CD14-positive monocyte (primary cell): Measurements from ENCODE around the gene RAB3D. TPM values are rescaled to one million over a fixed set of nuclear protein-coding genes. Genes with fewer than 3 reads are reported as not detected.
"Not testable (repeated sequence)": the region's sequence is repeated elsewhere in the genome, so short reads cannot be mapped to it uniquely, and the experiment has no call there.

Source experiments
- DNase-seq, 3 donors: peaks; one replicate each; pipeline ENCODE4 v3.0.0-alpha.2; 2011 to 2022
- H2AFZ ChIP-seq: 2 replicates; pipeline ENCODE4 v1.6.0; 2012; ENCODE audit warnings: mild to moderate bottlenecking, low read depth, low read length, inconsistent platforms; ENCODE audit not compliant: insufficient read depth, poor library complexity, severe bottlenecking
- H3K27ac ChIP-seq, 2 donors: 1 replicate in 1 of 2; 2 replicates in 1 of 2; pipeline ENCODE4 v1.5.1; 2012 to 2013; ENCODE audit warnings: low read length in 2 of 2, control low read depth in 1 of 2, inconsistent platforms in 1 of 2, low read depth in 1 of 2, mild to moderate bottlenecking in 1 of 2
- H3K27me3 ChIP-seq, 2 donors: one replicate each; pipeline versions ENCODE4 v1.6.0 to v1.6.1; 2011 to 2013; ENCODE audit warnings: low read length in 2 of 2; ENCODE audit not compliant: control insufficient read depth in 2 of 2, insufficient read depth in 2 of 2
- H3K36me3 ChIP-seq, 2 donors: replicated peaks in 1 of 2; 1 replicate in 1 of 2; 2 replicates in 1 of 2; pipeline versions ENCODE4 v1.5.1 to v1.6.1; 2012 to 2013; ENCODE audit warnings: low read length in 2 of 2, control low read depth in 1 of 2, inconsistent platforms in 1 of 2, mild to moderate bottlenecking in 1 of 2; ENCODE audit not compliant: insufficient read depth in 2 of 2, control insufficient read depth in 1 of 2
- H3K4me1 ChIP-seq, 2 donors: 1 replicate in 1 of 2; 2 replicates in 1 of 2; pipeline versions ENCODE4 v1.5.1 to v1.6.1; 2012 to 2013; ENCODE audit warnings: low read length in 2 of 2, control low read depth in 1 of 2, inconsistent platforms in 1 of 2, mild to moderate bottlenecking in 1 of 2, moderate library complexity in 1 of 2; ENCODE audit not compliant: insufficient read depth in 2 of 2, control insufficient read depth in 1 of 2
- H3K4me2 ChIP-seq: replicated peaks from 2 replicates; pipeline ENCODE3; 2012; ENCODE audit warnings: low read length, moderate library complexity, mild to moderate bottlenecking; ENCODE audit not compliant: poor library complexity, severe bottlenecking; ENCODE audit errors: extremely low read depth
- H3K4me3 ChIP-seq, 3 experiments: fragments of 200-600 bp in 1 of 3; sonication (generic) in 1 of 3; replicated peaks in 1 of 3; 1 replicate in 2 of 3; 2 replicates in 1 of 3; pipeline ENCODE4 v1.5.1; 2011 to 2013; ENCODE audit warnings: low read length in 3 of 3, mild to moderate bottlenecking in 3 of 3, control low read depth in 2 of 3, low read depth in 2 of 3, inconsistent platforms in 1 of 3, moderate library complexity in 1 of 3
- H3K79me2 ChIP-seq: 2 replicates; pipeline ENCODE4 v1.6.0; 2012; ENCODE audit warnings: mild to moderate bottlenecking, control low read depth, inconsistent platforms, low read length, moderate library complexity; ENCODE audit not compliant: insufficient read depth
- H3K9ac ChIP-seq: 2 replicates; pipeline ENCODE4 v1.6.0; 2017; ENCODE audit warnings: low read length, mild to moderate bottlenecking; ENCODE audit not compliant: insufficient read depth, poor library complexity, severe bottlenecking
- H3K9me3 ChIP-seq, 2 donors: replicated peaks in 1 of 2; 1 replicate in 1 of 2; 2 replicates in 1 of 2; pipeline versions ENCODE4 v1.5.1 to v1.6.1; 2012 to 2013; ENCODE audit warnings: low read length in 2 of 2, control low read depth in 1 of 2; ENCODE audit not compliant: control insufficient read depth in 1 of 2, insufficient read depth in 1 of 2
- H4K20me1 ChIP-seq: 2 replicates; pipeline ENCODE4 v1.6.0; 2012; ENCODE audit warnings: mild to moderate bottlenecking, low read length, control low read depth, moderate library complexity; ENCODE audit not compliant: insufficient read depth
- H3K27ac Mint-ChIP-seq, 7 donors: one replicate each; pipeline ENCODE4 v1.8.0; 2020; ENCODE audit warnings: mild to moderate bottlenecking in 7 of 7, mixed read lengths in 7 of 7, moderate library complexity in 6 of 7, inconsistent platforms in 2 of 7
- H3K27me3 Mint-ChIP-seq, 3 donors: one replicate each; pipeline ENCODE4 v1.8.0; 2021 to 2022; ENCODE audit warnings: low read depth in 3 of 3, mild to moderate bottlenecking in 3 of 3, mixed read lengths in 3 of 3, moderate library complexity in 3 of 3, inconsistent platforms in 1 of 3
- H3K36me3 Mint-ChIP-seq, 2 donors: one replicate each; pipeline ENCODE4 v1.8.0; 2020; ENCODE audit warnings: mixed read lengths in 2 of 2, inconsistent platforms in 1 of 2, mild to moderate bottlenecking in 1 of 2
- H3K4me1 Mint-ChIP-seq: one replicate; pipeline ENCODE4 v1.8.0; 2020; ENCODE audit warnings: mild to moderate bottlenecking, mixed read lengths
- H3K4me3 Mint-ChIP-seq, 2 donors: one replicate each; pipeline ENCODE4 v1.8.0; 2020; ENCODE audit warnings: mild to moderate bottlenecking in 2 of 2, mixed read lengths in 2 of 2, moderate library complexity in 1 of 2
- H3K9me3 Mint-ChIP-seq, 7 donors: one replicate each; pipeline ENCODE4 v1.8.0; 2020 to 2022; ENCODE audit warnings: mixed read lengths in 7 of 7, mild to moderate bottlenecking in 6 of 7, moderate library complexity in 6 of 7, inconsistent platforms in 2 of 7
- WGBS: methylation state at CpG from one replicate; pipeline ENCODE4 v1.1.5; 2013; ENCODE audit warnings: missing lambda C conversion rate; ENCODE audit not compliant: insufficient coverage; 5-methylcytosine and 5-hydroxymethylcytosine counted together
- intact Hi-C, 2 donors: fragments of 100-400 bp; cut with micrococcal nuclease; formaldehyde crosslinking; loops; one replicate each; pipeline versions ENCODE4 v1.15.0 to v1.15.1; 2023
- polyA plus RNA-seq, 3 donors: library from polyadenylated mRNA; depleted of rRNA in 1 of 3; unstranded in 2 of 3; stranded (reverse) in 1 of 3; fragments of 300-500 nt in 2 of 3; fragments of >200 nt in 1 of 3; fragmentation: Illumina TruSeq in 2 of 3; gene quantifications; 1 replicate in 2 of 3; 2 replicates in 1 of 3; pipeline ENCODE4 v1.2.3, GENCODE V29; 2012 to 2021
- TF ChIP-seq, protein P1 (sequence below): fragments of 200-600 bp; IDR thresholded peaks from one replicate; pipeline ENCODE4 v1.8.0; 2022; ENCODE audit warnings: antibody characterized with exemption, mild to moderate bottlenecking

RAB3D gene
- polyA plus RNA-seq, 3 donors = 52.9 to 78.1 (median 60.8) TPM

DNA sequence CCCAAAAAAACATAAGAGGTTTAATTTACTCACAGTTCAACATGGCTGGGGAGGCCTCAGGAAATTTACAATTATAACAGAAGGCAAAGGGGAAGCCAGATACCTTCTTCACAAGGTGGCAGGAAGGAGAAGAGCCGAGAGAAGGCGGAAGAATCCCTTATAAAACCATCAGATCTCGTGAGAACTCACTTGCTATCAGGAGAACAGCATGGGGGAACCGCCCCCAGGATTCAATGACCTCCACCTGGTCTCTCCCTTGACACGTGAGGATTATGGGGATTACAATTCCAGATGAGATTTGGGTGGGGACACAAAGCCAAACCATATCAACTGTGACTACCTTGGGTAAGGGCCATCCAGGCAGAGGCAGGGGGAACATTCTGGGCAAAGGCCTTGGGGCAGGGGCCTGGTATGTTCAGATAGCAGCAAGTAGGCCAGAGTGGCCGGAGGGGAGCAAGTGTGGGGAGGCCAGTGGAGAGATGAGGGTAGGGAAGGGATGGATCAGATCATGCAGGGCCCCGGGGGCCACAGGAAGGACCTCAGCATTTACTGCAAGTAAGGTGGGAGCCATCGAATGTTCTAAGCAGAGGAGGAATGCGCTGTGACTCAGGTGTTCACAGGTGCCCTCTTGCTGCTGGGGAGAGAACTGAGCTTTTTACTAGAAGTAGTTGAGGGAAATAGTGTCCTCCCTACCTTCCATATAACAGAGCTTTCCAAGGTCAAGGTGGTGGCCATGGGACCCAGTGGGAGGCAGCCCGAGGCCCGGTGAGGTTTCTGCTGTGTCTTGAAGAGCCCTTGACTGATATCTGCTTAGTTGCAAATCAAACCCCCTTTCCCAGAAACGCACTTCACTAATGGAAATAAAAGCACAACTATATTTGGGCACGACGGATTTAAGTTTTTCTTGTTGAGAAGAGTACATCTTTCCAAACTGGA is 18.0 kb downstream of the RAB3D start:
- H3K27me3 Mint-ChIP-seq = peaks cover 0 to 7% (median 0%) of the 10 kb centered on the region in 3 donors
- peak overlapping the region; percentile 67 for H3K4me2 ChIP-seq
- 76% methylated on average over 4 of the region's 14 CpGs for WGBS
- H3K4me3 ChIP-seq = peak overlapping the region; percentile 36 to 77 (median 46)
- H4K20me1 ChIP-seq = peaks cover 9% of the 10 kb centered on the region
- peaks cover 96% of the 10 kb centered on the region for H3K4me1 Mint-ChIP-seq
- TF ChIP-seq, protein P1, sequence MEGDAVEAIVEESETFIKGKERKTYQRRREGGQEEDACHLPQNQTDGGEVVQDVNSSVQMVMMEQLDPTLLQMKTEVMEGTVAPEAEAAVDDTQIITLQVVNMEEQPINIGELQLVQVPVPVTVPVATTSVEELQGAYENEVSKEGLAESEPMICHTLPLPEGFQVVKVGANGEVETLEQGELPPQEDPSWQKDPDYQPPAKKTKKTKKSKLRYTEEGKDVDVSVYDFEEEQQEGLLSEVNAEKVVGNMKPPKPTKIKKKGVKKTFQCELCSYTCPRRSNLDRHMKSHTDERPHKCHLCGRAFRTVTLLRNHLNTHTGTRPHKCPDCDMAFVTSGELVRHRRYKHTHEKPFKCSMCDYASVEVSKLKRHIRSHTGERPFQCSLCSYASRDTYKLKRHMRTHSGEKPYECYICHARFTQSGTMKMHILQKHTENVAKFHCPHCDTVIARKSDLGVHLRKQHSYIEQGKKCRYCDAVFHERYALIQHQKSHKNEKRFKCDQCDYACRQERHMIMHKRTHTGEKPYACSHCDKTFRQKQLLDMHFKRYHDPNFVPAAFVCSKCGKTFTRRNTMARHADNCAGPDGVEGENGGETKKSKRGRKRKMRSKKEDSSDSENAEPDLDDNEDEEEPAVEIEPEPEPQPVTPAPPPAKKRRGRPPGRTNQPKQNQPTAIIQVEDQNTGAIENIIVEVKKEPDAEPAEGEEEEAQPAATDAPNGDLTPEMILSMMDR = no peak
- no peak overlapping the region for H2AFZ ChIP-seq
- H3K9me3 Mint-ChIP-seq = peaks cover 0 to 5% (median 2%) of the 10 kb centered on the region in 7 donors
- H3K9me3 ChIP-seq = no peaks in the 10 kb centered on the region
- intact Hi-C loops = loop anchor here in 1 of 2 donors (10.0 kb wide), 1 partner anchor 243 kb away; no protein-coding TSS in a partner anchor
- peaks cover 10 to 14% of the 10 kb centered on the region in 2 donors for H3K36me3 ChIP-seq
- peak overlapping the region; percentile 63 for H3K9ac ChIP-seq
- H3K79me2 ChIP-seq = peaks cover 62% of the 10 kb centered on the region
- peaks cover 93 to 98% of the 10 kb centered on the region in 2 donors for H3K4me1 ChIP-seq
- no peaks in the 10 kb centered on the region for H3K27me3 ChIP-seq
- H3K4me3 Mint-ChIP-seq = peak overlapping the region; percentile 89 to 91
- peak overlapping the region; percentile 91 to 99 (median 99) for H3K27ac Mint-ChIP-seq
- peak; percentile 53 to 79 (median 62) for DNase-seq
- peak overlapping the region; percentile 94 to 97 for H3K27ac ChIP-seq
- H3K36me3 Mint-ChIP-seq = peaks cover 11 to 49% of the 10 kb centered on the region in 2 donors

DNA sequence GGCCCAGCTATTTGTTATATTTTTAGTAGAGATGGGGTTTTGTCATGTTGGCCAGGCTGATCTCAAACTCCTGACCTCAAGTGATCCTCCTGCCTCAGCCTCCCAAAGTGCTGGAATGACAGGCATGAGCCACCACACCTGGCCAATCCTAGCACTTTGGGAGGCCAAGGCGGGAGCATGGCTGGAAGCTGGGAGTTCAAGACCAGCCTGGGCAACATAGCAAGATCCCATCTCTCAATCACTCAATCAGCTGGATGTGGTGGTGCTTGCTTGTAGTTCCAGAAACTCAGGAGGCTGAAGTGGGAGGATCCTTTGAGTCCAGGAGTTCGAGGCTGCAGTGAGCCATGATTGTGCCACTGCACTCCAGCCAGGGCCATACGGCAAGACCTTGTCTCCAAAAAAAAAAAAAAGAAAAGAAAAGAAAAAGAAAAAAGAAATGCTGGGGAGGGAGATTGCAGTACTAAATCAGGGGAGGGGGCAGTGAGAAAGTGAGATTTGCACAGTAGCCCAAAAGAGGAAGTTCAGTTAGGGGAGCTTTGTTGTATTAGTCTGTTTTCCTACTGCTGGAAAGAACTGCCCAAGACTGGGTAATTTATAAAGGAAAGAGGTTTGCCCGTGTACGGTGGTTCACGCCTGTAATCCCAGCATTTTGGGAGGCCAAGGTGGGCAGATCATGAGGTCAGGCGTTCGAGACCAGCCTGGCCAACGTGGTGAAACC is 19.0 kb downstream of the RAB3D start:
- Mint-ChIP-seq H3K4me1 (peaks cover 95% of the 10 kb centered on the region), H3K4me3 (peak overlapping the region; percentile 89 to 91), H3K27ac (peak overlapping the region; percentile 91 to 99 (median 99)), H3K36me3 (peaks cover 17 to 49% of the 10 kb centered on the region in 2 donors)
- Histone ChIP-seq H3K9ac (peak overlapping the region; percentile 63), H3K79me2 (peaks cover 68% of the 10 kb centered on the region), H3K27ac (peak overlapping the region; percentile 94 to 97), H3K4me3 (peak overlapping the region; percentile 36 to 77 (median 46)), H3K4me1 (peaks cover 93 to 97% of the 10 kb centered on the region in 2 donors), H3K4me2 (peak overlapping the region; percentile 67)
- H3K9me3 Mint-ChIP-seq, H3K27me3 ChIP-seq, H4K20me1 ChIP-seq, H2AFZ ChIP-seq, H3K36me3 ChIP-seq, H3K27me3 Mint-ChIP-seq, H3K9me3 ChIP-seq: not testable (repeated sequence)
- peak in 2 of 3 donors; percentile 67 to 70 for DNase-seq
- intact Hi-C loops = loop anchor here in 1 of 2 donors (1.0 to 10.0 kb wide), 2 partner anchors 24 to 244 kb away; partner anchors contain the start of gene TSPAN16
- no CpG with 5 or more reads among the region's 9 CpGs for WGBS
